GM12801 (cell line): Measurements from ENCODE around the gene ABHD2.

Experiments
- TF ChIP-seq, protein P1 (sequence below): IDR thresholded peaks from one replicate; pipeline ENCODE4 v1.5.1; 2011; ENCODE audit warnings: control low read depth; ENCODE audit not compliant: insufficient read length; ENCODE audit errors: extremely low read depth

Gene ABHD2

DNA sequence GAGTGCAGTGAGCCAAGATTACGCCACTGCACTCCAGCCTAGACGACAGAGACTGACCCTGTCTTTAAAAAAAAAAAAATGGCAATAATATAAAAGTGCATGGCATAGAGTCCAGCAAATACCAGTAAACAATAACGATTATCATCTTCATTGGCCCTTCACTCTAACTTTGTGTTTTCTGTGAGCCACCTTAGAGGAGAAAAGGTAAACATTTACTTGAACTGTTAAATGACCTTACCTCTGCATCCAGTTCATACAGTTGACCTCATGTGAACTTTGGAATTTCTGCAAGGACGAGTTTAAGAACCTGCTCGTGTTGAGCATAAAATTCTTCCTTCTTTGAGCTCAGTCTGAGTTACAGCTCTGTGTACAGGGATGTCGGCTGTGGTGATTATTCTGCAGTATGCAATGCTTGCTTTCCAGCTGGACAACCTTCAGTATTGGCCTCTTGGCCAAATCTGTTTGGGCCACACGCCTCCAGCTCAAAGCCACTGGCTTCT, 76.5 kb downstream of the ABHD2 start:
- TF ChIP-seq, protein P1, sequence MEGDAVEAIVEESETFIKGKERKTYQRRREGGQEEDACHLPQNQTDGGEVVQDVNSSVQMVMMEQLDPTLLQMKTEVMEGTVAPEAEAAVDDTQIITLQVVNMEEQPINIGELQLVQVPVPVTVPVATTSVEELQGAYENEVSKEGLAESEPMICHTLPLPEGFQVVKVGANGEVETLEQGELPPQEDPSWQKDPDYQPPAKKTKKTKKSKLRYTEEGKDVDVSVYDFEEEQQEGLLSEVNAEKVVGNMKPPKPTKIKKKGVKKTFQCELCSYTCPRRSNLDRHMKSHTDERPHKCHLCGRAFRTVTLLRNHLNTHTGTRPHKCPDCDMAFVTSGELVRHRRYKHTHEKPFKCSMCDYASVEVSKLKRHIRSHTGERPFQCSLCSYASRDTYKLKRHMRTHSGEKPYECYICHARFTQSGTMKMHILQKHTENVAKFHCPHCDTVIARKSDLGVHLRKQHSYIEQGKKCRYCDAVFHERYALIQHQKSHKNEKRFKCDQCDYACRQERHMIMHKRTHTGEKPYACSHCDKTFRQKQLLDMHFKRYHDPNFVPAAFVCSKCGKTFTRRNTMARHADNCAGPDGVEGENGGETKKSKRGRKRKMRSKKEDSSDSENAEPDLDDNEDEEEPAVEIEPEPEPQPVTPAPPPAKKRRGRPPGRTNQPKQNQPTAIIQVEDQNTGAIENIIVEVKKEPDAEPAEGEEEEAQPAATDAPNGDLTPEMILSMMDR: no peak

DNA sequence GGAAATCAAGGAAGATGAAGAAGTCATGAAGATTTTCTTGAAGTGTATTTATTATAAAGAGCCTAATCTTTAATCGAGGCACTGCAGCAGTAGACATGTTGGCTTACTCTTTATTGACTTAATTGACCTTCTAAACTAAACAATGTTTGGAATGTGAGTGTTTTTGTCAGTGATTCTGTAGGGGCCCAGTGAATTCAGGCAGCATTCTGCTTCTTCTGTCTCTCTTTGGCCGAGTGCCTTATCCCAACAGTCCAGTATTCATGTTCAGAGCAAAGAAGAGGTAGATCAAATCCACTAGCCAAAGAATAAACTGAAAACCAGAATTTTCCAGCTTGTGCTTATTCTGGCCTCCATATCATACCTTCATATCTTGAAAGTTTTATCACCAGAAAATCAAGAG, 77.4 kb downstream of the ABHD2 start:
- TF ChIP-seq, protein P1: no peak

DNA sequence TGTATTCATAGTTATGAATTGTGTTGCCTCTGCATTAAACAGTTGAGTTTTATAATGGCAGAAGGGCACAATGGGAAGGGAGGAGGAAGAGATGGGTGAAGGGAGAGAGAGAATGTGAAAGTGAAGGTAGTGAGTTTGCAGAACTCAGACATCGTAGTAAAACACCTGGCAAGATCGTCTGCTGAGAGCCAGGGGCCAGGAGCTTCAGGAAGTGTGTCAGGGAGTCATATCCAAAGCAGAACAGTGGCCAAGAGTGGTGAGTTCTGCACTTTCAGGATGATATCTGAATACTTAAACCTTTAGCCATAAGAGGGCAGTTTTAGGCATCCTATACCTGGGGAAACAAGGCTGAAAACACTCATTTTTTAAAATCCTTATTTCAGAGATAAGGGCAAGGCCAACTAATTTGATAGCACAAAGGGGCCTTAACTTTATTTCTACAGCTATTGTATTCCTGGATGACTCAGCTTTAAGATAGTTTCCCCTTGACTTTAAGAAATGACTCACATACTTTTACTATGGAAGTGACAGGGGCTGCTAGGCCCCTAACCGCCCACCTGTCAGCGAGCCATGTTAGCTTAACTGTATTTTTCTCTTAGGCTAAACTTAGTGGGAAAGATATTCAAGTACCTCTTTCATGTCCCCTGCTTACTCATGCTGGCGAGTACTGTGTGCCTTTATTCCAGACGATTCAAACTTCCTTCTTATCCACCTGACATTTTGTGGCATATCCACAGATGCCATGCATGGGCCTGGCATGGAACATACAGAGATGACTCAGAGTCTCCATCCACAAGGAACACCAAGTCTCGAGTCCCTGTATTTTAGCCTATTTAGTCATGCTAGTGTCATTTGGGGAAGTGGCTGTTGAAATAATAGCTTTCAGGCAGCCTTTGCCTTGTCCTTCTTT, 79.3 kb downstream of the ABHD2 start:
- TF ChIP-seq, protein P1: no peak

DNA sequence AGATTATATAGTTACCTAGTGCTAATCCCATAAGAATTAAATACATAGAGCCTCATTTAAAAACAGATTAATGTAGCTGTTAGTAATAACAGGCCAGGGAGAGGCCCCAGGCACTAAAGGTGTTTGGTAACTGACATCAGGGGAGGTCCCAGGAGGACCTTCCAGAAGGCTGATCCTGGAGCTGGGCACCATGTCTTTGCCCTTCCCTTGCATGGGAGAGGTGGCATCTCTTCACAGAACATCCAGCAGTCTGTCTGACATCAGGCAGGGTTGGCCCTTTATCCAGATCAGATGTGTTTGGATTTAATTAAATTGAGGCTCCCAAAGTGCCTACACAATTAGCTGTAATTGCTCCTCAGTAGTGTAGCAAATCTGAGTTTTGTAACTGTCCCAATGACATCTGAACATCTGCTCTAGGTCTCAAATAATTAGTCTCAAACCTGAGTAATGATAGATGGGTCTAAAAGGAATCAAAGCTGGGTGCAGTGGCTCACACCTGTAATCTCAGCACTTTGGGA, 80.1 kb downstream of the ABHD2 start:
- TF ChIP-seq, protein P1: no peak

DNA sequence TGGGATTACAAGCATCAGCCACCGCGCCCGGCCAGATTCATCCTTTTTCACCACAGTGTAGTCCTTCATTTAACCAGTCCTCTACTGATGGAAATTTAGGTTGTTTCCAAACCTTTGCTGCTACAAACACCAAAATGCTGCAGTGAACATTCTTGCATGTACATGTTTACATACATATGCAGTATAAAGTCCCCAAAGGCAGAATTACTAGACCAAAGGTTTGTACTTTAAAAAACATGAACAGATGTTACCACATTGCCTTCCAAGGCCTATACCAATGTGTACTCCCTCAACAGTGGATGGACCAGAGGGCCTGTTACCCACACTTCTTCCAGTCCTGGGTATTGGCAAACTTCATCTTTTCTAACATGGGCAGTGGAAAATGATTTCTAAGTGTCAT, 82.1 kb downstream of the ABHD2 start:
- TF ChIP-seq, protein P1: no peak

DNA sequence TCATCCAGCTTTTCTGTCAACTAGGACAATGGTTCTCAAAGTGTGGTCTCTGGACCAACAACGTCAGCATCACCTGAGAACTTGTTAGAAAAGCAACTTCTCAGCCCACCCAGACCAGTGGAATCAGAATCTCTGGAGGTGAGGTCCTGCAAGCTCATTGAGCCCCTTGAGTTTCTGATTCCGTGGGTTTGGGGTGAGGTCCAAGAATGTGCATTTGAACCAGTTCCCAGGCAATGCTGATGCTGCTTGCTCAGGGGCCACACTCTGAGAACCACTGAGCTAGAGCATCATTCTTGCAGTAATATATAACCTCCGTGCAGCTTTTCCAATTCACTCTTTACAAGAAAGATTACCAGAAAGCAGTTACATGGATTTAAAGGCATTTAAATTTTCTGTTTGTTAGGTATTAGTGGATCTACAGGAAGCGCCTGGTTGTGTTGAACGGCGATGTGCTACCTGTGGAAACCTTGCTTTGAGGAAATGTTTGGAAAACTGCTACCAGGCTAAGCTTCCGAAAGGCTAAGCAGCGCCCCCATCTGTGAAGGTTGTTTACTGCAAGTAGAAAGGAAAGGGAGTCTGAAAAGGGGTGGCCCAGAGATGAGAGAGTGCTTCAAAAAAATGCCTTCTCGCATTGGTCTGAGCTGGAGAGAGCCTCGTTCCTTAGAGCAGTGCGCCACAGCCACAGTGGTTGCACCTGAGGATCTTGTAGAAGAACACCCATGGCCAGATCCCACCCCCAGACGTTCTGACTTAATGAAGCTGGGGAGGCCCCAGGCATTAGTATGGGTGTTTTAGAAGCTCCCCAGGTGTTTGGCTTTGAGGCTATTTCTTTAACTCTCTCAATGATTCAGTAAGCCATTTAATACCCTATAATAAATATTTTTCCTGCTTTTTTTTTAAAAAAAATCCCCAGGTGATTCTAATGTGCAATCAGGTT, 83.1 kb downstream of the ABHD2 start:
- TF ChIP-seq, protein P1: no peak

DNA sequence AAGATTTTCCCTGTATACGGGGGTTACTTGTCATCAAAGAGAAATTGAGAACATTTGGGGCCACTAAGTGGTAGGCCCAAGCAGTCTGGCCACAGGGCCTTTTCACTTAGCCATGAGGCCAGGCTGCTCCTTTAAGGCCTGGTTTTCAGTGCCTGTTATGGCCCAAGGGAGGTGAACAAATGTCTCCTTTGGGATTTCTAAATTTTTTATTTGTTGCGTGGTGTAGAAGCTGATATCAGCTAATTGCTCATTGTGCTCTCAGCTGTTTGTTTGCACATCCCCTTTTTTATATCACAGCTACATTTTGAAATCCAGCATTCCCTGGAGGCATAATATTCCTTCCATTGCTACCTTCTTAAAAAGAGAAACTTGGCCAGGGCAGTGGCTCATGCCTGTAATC, 84.7 kb downstream of the ABHD2 start:
- TF ChIP-seq, protein P1: no peak
